Measurements from ENCODE around the gene TNIK.

GRCh38 chr3:171334465-171334811 is 125.8 kb downstream of the TNIK start:
- TF ChIP-seq CTCF (conservative IDR thresholded peaks at IDR 0.05) (no peak), ZFX (IDR thresholded peaks at IDR 0.05) (no peak)
